Muscle layer of duodenum (tissue), 2 donors: ENCODE measurements around the gene TIGD4.

Experiments used
- H3K27ac ChIP-seq: one replicate; pipeline ENCODE4 v1.7.0; 2013; ENCODE audit warnings: mild to moderate bottlenecking, low read length
- H3K27me3 ChIP-seq: one replicate; pipeline ENCODE4 v1.7.0; 2013; ENCODE audit warnings: low read depth, mild to moderate bottlenecking, control low read depth, low read length
- H3K36me3 ChIP-seq, 2 donors: one replicate each; pipeline ENCODE4 v1.7.0; 2013; ENCODE audit warnings: low read length in 2 of 2, control low read depth in 1 of 2, mild to moderate bottlenecking in 1 of 2; ENCODE audit not compliant: insufficient read depth in 2 of 2, control insufficient read depth in 1 of 2
- H3K4me1 ChIP-seq, 2 donors: one replicate each; pipeline ENCODE4 v1.7.0; 2013; ENCODE audit warnings: low read length in 2 of 2, mild to moderate bottlenecking in 2 of 2, control low read depth in 1 of 2, moderate library complexity in 1 of 2; ENCODE audit not compliant: insufficient read depth in 2 of 2, control insufficient read depth in 1 of 2
- H3K4me3 ChIP-seq, 2 donors: one replicate each; pipeline ENCODE4 v1.7.0; 2013; ENCODE audit warnings: low read length in 2 of 2, low read depth in 1 of 2, mild to moderate bottlenecking in 1 of 2
- H3K9me3 ChIP-seq, 2 donors: one replicate each; pipeline ENCODE4 v1.7.0; 2013; ENCODE audit warnings: low read length in 2 of 2, control low read depth in 1 of 2, mild to moderate bottlenecking in 1 of 2; ENCODE audit not compliant: control insufficient read depth in 1 of 2
- donor health status: healthy.

Gene TIGD4

GRCh38 chr4:152735906-152736305, 43.6 kb downstream of the TIGD4 start:
- Histone ChIP-seq H3K36me3 (no peaks in the 10 kb centered on the region), H3K27me3 (no peaks in the 10 kb centered on the region), H3K9me3 (no peaks in the 10 kb centered on the region), H3K4me1 (no peaks in the 10 kb centered on the region), H3K27ac (no peak overlapping the region), H3K4me3 (no peak overlapping the region)

- no peaks in the 10 kb centered on the region for H3K4me1 ChIP-seq
Observed at GRCh38 chr4:152735396-152735859, 44.1 kb downstream of the TIGD4 start.

GRCh38 chr4:152734699-152735050, 44.9 kb downstream of the TIGD4 start:
- Histone ChIP-seq H3K9me3 (no peaks in the 10 kb centered on the region), H3K27ac (no peak overlapping the region), H3K36me3 (no peaks in the 10 kb centered on the region), H3K4me3 (no peak overlapping the region), H3K27me3 (no peaks in the 10 kb centered on the region), H3K4me1 (no peaks in the 10 kb centered on the region)

More at GRCh38 chr4:152735396-152735859, 44.1 kb downstream of the TIGD4 start:
- Histone ChIP-seq H3K27ac (no peak overlapping the region), H3K36me3 (no peaks in the 10 kb centered on the region), H3K27me3 (no peaks in the 10 kb centered on the region), H3K4me3 (no peak overlapping the region), H3K9me3 (no peaks in the 10 kb centered on the region)

DNA sequence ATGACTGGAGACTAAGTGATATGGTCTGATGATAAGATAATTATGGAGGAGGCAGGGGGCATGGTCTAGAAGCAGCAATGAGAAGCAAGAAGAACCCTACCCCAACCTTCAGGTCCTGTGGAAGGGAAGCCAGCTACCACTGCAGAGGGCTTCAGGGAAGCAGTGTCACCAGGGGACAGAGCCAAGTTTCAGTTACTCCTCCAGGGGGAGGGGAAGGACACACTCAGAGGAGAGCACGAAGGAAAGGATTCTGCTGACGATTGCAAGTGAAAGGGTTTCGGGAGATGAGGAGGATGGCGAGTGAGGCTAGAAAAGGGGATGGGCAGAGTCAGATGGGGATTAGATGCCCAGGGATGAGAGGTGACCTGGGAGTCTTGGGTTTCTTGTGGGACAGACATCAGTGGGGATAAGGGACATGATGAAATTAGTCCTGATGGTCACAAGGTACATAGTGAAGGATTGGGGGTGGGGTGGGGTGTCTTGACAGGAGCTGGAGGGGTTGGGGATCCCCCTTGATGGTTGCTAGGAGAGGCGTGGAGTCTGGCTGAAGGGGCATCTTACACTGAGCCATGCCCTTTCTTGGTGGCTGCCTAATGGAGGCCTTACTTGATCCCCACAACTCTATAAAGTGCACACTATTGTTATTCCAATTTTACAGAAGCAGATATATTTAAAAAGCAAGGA, 45.4 kb downstream of the TIGD4 start:
- Histone ChIP-seq H3K27ac (no peak overlapping the region), H3K9me3 (no peaks in the 10 kb centered on the region), H3K4me3 (no peak overlapping the region), H3K36me3 (no peaks in the 10 kb centered on the region), H3K27me3 (no peaks in the 10 kb centered on the region), H3K4me1 (no peaks in the 10 kb centered on the region)

GRCh38 chr4:152731997-152732396, 47.5 kb downstream of the TIGD4 start:
- Histone ChIP-seq H3K27me3 (no peaks in the 10 kb centered on the region), H3K36me3 (no peaks in the 10 kb centered on the region), H3K27ac (no peak overlapping the region), H3K4me3 (no peak overlapping the region), H3K9me3 (no peaks in the 10 kb centered on the region), H3K4me1 (no peaks in the 10 kb centered on the region)

GRCh38 chr4:152729466-152729865, 50.1 kb downstream of the TIGD4 start:
- no peaks in the 10 kb centered on the region for H3K4me1 ChIP-seq
- H3K27me3 ChIP-seq = no peaks in the 10 kb centered on the region
- no peak overlapping the region for H3K27ac ChIP-seq
- H3K4me3 ChIP-seq = no peak overlapping the region
- no peaks in the 10 kb centered on the region for H3K9me3 ChIP-seq
- no peaks in the 10 kb centered on the region for H3K36me3 ChIP-seq

DNA sequence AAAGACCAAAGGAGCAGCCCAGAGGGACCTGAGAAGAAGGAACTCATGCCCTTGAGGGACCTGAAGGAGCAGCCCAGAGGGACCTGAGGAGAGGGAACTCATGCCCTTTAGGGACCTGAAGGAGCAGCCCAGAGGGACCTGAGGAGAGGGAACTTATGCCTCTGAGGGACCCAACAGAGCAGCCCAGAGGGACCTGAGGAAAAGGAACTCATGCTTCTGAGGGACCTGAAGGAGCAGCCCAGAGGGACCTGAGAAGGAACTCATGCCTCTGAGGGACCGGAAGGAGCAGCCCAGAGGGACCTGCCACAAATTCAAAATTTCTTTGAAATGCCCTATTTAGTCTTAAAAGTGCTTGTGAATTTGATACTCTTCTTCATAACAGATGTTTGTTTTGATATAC, 51.2 kb downstream of the TIGD4 start:
- H3K9me3 ChIP-seq = no peaks in the 10 kb centered on the region
- no peaks in the 10 kb centered on the region for H3K4me1 ChIP-seq
- no peak overlapping the region for H3K4me3 ChIP-seq
- H3K27ac ChIP-seq = no peak overlapping the region
- no peaks in the 10 kb centered on the region for H3K27me3 ChIP-seq
- H3K36me3 ChIP-seq = no peaks in the 10 kb centered on the region

- Histone ChIP-seq H3K9me3 (no peaks in the 10 kb centered on the region), H3K4me3 (no peak overlapping the region), H3K4me1 (no peaks in the 10 kb centered on the region), H3K27me3 (no peaks in the 10 kb centered on the region), H3K36me3 (no peaks in the 10 kb centered on the region), H3K27ac (no peak overlapping the region)
Observed at GRCh38 chr4:152727784-152728183, 51.7 kb downstream of the TIGD4 start.

- H3K4me1 ChIP-seq = no peaks in the 10 kb centered on the region
- no peak overlapping the region for H3K4me3 ChIP-seq
- H3K36me3 ChIP-seq = no peaks in the 10 kb centered on the region
- no peaks in the 10 kb centered on the region for H3K9me3 ChIP-seq
- H3K27me3 ChIP-seq = no peaks in the 10 kb centered on the region
- no peak overlapping the region for H3K27ac ChIP-seq
Observed at GRCh38 chr4:152724494-152724893, 55.0 kb downstream of the TIGD4 start.

GRCh38 chr4:152723236-152723635, 56.3 kb downstream of the TIGD4 start:
- Histone ChIP-seq H3K4me1 (no peaks in the 10 kb centered on the region), H3K9me3 (no peaks in the 10 kb centered on the region), H3K27me3 (no peaks in the 10 kb centered on the region), H3K36me3 (no peaks in the 10 kb centered on the region), H3K4me3 (no peak overlapping the region), H3K27ac (no peak overlapping the region)

- Histone ChIP-seq H3K4me3 (no peak overlapping the region), H3K4me1 (no peaks in the 10 kb centered on the region), H3K36me3 (no peaks in the 10 kb centered on the region), H3K27me3 (no peaks in the 10 kb centered on the region), H3K27ac (no peak overlapping the region), H3K9me3 (no peaks in the 10 kb centered on the region)
Observed at GRCh38 chr4:152719801-152720556, 59.6 kb downstream of the TIGD4 start.
